ENCODE results near the gene CCT7.
"Not testable (repeated sequence)": the region's sequence is repeated elsewhere in the genome, so short reads cannot be mapped to it uniquely, and the experiment has no call there.

The CCT7 gene

GRCh38 chr2:73255907-73256617 lies 22.0 kb downstream of the CCT7 start:
- DNase-seq = no peak

- no peak for DNase-seq
These were observed 22.5 kb downstream of the CCT7 start for GRCh38 chr2:73256618-73256922.

GRCh38 chr2:73257021-73257420 lies 22.9 kb downstream of the CCT7 start:
- no peak for DNase-seq

GRCh38 chr2:73257425-73258125 lies 23.5 kb downstream of the CCT7 start:
- no peak for DNase-seq

- DNase-seq = no peak
These were observed 24.2 kb downstream of the CCT7 start for GRCh38 chr2:73258186-73258912.

GRCh38 chr2:73258913-73259215 lies 24.8 kb downstream of the CCT7 start:
- no peak for DNase-seq

- no peak for DNase-seq
These were observed 25.2 kb downstream of the CCT7 start for GRCh38 chr2:73259276-73259675.

GRCh38 chr2:73259704-73260337 lies 25.7 kb downstream of the CCT7 start:
- no peak for DNase-seq

- DNase-seq = no peak
These were observed 26.4 kb downstream of the CCT7 start for GRCh38 chr2:73260338-73260984.

GRCh38 chr2:73262108-73262651 lies 28.1 kb downstream of the CCT7 start:
- DNase-seq = no peak

- not testable (repeated sequence) for DNase-seq
These were observed 28.8 kb downstream of the CCT7 start for GRCh38 chr2:73262691-73263429.

GRCh38 chr2:73263540-73264331 lies 29.6 kb downstream of the CCT7 start:
- no peak for DNase-seq

- DNase-seq = no peak
These were observed 30.2 kb downstream of the CCT7 start for GRCh38 chr2:73264332-73264606.

- no peak for DNase-seq
These were observed 30.7 kb downstream of the CCT7 start for GRCh38 chr2:73264783-73265182.

- no peak for DNase-seq
These were observed 31.4 kb downstream of the CCT7 start for GRCh38 chr2:73265298-73266060.

GRCh38 chr2:73266061-73266901 lies 32.2 kb downstream of the CCT7 start:
- peak; percentile 51 for DNase-seq

- DNase-seq = no peak
These were observed 32.9 kb downstream of the CCT7 start for GRCh38 chr2:73267008-73267407.

- no peak for DNase-seq
These were observed 34.3 kb downstream of the CCT7 start for GRCh38 chr2:73268366-73268829.

GRCh38 chr2:73268830-73269685 lies 35.0 kb downstream of the CCT7 start:
- peak; percentile 84 for DNase-seq
